ENCODE results near the gene CORO7.

Gene CORO7

DNA sequence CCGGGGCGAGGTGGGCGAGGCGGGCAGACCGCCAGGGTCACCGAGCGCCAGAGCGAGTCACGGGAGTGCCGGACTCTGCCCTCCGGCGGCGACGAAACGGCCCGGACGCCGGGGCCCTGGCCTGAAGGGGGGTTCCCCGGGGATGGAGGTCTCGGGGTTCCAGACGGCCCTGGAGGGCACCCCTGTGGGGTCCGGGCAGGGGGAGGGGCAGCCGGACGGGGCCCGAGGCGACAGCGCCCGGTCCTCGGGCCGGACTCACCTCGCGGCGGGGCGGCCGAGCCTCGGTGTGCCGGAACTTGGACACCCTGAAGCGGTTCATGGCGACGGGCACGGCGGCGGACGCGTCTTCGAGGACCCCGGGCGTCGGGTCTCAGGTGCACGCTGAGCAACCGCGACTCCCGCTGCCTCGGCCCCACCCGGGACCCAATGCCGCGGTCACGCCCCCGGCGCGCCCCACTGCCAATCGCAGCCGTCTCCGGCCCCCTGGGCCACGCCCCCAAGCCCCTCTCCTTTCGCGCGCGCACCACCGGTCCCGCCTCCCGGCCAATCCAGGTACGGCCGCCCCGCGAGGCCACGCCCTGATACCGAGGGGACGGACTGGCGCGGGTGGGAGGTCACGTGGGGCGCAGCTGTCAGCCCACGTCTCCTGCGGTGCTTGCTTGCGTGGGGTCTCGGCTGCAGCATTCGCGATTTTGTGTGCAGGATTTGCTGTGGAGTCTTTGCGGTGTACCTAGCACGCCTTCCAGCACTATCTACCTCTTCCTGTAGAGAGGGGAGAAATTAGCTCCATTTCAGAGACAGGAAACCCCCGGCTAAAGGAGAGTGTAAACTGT is at the start of gene CORO7:
CORO7 (minus strand) TSS at position 397 of the 833 bp plus-strand sequence; CDS start at position 319, 78 bp downstream.
- peak; percentile 98 for DNase-seq (ENCODE audit: low read depth)

DNA sequence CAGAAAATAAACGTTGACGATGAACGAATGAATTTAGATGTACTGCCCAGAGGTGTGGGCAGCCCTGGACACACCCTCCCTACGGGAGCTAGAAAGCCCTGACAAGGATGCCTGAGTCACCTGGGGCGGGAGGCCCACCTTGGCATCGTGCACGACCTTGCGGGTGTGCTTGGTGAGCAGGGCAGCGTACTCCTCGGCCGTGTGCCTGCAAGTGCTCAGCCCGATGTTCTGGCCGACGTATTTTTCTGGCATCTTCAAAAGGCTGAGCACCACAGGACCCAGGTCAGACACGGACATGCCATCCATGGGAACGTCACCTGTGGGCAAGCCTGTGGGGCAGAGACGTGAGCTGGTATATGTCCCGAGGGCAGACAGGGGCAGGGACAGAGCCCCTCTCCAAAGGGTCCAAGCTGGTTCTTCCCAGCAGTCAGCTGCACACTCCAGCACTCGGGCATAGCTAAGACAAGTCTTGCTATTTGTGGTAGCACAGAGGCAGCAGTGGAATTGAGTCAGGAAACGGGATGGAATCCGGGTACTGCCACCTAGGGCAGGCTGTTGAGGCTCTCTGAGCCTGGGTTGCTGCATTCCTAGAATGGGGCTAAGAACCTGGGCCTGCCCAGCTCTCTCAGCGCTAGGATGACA is 47.2 kb upstream of the CORO7 start:
- no peak for DNase-seq (ENCODE audit: low read depth)

DNA sequence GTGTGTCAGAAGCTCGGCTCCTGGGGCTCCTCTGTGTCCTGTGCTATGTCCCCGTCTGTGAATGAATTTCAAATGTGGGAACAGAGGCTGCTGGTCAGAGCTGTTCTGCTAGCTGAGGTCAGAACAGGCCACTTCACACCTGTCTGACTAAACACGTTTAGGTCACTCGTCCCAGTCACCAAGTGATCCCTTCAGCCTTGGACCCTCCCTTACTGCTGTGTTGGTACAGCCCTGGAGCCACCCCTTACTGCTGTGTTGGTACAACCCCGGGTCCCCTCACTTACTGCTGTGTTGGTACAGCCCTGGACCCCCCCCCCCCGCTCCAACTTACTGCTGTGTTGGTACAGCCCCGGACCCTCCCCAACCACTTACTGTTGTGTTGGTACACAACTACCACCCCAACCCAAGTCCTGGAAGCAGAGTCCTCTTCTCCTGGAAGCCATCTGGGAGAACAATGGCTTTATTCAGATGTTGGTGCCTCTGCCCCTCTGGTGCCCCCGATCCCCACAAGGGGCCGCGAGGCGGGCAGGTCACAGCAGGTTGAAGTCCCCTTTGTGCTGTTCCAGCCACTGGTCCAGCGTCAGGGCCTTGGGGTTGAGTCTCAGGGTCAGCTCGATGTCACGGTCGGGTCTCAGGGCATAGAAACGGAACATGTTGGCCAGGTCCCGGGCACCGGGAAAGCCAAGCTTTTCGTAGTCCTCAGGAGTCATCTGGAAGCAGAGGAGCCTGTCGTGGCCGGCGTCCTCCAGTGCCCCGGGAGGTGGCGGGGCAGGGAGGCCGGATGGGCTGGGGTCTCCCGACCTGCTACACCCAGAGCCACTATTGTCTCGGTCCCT is 45.1 kb upstream of the CORO7 start:
- no peak for DNase-seq (ENCODE audit: low read depth)

DNA sequence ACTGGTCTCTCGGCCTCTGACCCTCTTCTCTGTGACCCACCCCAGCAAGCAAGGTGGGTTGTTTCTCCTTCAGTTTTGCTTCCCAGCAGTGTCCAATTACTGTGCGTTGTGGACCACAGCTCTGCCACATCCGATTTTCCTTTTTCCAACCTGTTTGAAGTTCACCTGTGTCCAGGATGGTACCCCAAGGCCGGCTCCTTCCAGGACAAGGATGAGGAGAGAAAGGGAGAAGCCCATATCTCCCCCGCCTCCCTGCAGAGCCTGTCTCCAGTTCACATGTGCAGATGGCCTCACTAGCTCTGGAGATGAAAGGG is 44.5 kb upstream of the CORO7 start:
- DNase-seq (ENCODE audit: low read depth): no peak

DNA sequence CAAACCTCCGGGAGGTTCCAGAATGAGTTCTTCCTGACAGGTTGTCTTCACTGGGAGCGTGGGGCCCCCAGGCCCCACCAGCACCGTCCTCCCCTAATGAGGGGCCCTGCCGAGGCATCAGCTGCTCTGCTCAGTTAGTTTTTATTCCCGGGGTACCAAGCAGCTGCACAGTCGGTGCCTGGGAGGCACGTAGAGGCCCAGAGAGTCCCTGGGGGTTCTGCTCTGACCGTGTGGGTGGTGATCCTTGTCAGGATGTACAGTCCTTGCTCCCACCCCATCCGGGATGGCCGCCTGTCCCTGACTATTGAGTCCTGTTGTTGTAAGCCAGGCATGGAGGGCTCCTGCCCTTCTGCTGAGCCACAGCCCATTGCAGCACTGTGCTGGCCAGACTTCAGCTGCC is 39.6 kb upstream of the CORO7 start:
- DNase-seq (ENCODE audit: low read depth): no peak

DNA sequence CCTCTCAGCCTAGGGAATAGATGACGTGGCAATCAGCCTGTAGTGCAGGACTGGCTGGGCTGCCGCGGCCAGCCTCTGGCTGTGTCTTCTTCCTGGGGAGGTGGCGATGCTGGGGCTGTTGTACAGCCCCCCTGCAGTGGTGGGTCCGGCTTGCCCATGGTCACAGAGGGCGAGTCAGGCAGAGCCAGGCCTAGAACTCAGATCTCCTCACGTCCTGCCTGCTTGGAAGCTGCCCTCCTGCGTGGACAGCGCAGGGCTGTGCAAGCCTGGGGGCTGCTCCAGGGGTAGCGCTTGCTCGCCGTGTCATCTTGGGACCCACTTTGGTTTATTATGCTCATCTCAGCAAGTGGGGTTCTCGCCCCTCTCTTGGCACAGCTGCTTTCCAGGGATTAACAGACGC is 38.7 kb upstream of the CORO7 start:
- DNase-seq (ENCODE audit: low read depth): no peak

DNA sequence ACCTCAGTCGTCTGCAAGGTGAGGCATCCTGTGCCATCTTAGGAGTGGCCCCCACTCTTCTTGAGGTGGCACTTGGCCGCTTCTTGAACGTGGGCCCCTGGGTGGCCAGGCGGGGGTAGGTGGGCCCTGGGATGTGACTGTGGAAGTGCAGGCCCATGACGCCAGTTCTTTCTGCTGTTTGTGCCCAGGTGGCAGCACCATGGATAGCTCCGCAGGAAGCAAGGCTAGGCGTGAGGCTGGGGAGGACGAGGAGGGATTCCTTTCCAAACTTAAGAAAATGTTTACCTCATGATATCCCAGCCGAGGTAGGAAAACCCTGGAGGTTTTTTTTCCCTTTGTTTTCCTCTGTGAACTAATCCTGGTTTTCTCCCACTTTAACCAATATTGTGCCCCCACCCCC is 38.2 kb upstream of the CORO7 start:
- no peak for DNase-seq (ENCODE audit: low read depth)

DNA sequence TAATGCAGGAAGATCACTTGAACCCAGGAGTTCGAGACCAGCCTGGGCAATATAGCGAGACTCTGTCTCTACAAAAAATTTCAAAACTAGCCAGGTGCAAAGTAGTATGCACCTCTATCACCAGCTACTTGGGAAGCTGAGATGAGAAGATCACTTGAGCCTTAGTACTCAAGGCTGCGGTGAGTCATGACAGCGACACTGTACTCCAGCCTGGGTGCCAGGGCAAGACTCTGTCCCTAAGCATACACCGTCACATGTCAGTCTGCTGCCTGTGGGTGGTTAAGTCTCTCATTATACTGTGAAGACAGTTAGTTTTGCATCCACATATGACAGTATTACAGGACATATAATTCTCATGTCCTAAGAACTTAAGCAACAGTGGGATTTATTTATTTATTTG is 36.3 kb upstream of the CORO7 start:
- no peak for DNase-seq (ENCODE audit: low read depth)

DNA sequence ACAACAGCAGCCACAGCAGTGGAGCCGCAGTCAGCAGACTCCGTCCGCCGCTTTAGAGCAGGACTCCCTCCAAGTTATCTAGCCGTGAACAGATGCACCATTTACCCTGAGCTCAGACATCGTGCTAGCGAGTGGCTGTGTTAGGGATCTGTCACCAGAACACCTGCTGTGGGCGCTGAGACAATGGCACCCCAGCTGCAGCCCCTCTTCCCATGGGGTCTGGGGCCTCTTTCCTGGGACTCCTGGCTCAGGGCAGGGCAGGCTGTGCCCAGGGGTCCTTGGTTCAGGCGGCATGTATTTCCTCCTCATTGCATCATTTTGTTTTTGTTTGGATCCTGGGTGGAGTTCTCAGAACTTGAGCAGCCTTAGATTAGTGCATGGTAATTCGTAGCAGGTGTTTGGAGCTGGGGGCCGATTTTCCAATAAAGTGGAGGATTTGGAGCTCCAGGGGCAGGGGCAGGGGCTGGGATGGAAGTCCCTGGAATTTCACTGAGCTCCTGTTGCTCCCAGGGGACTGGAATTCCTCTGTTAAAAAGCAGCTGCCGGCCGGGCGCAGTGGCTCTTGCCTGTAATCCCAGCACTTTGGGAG is 34.6 kb upstream of the CORO7 start:
- DNase-seq (ENCODE audit: low read depth): no peak

DNA sequence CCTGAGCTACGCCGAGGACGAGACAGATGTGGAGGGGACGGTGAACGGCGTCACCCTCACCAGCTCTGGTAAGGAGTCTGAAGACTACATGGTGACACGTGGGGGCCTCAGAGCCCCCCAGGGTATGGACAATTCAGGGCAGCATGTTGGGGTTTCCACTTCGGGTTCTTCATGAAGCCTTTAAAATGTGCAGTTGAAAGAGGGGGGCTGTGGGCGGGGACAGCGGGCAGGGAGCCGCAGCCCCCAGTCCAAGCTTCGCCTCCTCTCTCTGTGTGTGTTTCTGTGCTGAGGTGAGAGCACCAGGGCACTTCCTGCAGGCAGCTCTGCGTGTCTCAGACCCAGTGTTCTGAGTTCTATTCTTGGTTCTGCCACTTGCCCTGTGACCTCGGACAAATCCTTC is 34.0 kb upstream of the CORO7 start:
- DNase-seq (ENCODE audit: low read depth): no peak

DNA sequence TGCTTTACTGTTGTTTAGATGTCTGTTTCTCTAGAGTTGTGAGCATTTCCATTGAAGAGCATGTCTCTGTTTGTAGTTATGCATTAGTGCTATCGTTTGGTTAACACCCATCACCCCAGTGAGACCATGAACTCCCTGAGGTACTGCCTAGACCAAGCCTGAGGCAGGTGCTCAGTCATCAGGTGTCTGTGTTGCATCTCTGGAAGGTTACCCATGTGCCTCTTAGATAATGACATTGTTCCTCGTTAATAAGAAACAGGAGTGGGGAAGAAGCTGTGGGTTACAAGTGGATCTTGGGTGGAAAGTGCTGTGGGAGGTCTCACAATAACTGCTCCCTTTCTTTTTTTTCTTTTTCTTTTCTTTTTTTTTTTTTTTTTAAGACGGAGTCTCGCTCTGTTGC is 27.6 kb upstream of the CORO7 start:
- no peak for DNase-seq (ENCODE audit: low read depth)

DNA sequence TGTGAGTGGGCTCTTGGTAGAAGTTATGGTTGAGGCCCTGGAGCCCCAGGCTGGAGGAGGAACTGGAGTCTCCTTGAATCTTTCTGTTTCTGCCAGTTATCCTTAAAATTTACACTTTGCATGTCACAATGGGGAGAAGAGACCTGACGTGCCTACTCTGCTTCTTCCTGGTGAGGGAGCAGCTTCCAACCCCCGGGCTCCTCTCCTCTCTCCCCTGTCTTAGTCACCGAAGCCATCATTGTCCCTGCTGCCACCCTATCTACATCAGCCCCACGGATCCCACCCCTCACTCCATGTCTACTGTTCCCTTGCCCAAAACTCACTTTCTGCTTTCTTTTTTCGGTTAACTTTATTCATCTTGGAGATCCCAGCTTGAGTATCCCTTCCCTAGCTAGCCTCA is 26.9 kb upstream of the CORO7 start:
- DNase-seq (ENCODE audit: low read depth): no peak

DNA sequence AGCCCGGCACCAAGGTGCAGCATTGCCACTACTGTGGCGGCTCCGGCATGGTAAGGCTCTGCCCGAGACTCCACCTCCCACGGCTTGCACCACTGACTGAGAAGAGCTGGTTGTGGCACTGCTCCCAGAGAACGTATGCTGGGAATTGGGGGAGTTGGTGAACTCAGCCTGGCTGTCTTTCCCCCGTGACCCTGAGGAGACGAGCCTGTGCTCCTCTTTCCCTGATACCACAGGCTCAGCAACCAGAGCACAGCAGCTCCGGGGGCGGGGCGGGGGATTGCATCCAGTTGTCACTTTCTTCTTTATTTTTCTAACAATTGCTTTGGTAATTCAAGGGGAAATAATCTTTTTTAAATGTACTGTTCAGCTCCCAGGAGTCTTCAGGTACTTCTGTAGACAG is 26.0 kb upstream of the CORO7 start:
- no peak for DNase-seq (ENCODE audit: low read depth)

DNA sequence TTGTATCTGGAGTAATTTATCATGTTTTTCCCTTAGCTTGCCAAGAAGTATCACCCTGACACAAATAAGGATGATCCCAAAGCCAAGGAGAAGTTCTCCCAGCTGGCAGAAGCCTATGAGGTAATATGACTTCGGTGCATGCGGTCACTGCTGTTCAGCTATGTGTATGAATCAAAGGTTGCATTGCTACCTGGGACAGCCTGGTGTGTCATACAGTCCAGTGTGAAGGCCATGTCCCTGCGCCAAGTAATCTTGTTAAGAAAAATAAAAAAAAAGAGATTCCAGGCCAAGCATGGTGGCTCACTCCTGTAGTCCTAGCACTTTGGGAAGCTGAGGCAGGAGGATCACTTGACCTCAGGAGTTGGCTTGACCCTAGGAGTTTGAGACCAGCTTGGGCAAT is 21.0 kb upstream of the CORO7 start:
- DNase-seq (ENCODE audit: low read depth): no peak

DNA sequence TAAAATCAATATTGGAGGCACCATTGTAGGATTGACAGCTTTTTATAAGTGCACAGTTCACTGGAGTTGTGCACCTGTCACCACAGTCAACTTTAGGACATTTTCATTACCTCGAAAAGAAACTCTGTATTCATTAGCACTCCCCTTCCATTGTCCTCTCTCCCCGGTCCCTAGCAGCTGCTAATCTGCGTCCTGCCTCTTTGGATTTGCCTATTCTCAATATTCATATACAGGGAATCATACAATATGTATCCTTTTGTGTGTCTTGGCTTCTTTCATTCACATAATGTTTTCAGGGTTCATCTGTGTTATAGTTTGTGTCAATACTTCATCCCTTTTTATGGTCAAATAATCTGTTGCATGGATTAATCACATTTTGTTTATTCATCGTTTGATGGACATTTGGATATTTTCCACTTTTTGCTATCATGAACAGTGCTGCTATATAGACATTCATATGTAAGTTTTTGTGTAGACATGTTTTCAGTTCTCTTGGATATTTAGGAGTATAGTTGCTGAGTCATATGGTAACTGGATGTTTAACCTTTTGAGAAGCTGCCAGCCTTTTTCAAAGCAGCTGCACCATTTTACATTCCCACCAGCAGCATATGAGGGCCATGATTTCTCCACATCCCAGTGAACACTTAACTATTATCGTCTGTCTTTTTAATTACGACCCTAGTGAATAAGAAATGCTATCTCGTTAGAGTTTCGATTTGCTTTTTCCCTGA is 19.1 kb upstream of the CORO7 start:
- DNase-seq (ENCODE audit: low read depth): no peak

DNA sequence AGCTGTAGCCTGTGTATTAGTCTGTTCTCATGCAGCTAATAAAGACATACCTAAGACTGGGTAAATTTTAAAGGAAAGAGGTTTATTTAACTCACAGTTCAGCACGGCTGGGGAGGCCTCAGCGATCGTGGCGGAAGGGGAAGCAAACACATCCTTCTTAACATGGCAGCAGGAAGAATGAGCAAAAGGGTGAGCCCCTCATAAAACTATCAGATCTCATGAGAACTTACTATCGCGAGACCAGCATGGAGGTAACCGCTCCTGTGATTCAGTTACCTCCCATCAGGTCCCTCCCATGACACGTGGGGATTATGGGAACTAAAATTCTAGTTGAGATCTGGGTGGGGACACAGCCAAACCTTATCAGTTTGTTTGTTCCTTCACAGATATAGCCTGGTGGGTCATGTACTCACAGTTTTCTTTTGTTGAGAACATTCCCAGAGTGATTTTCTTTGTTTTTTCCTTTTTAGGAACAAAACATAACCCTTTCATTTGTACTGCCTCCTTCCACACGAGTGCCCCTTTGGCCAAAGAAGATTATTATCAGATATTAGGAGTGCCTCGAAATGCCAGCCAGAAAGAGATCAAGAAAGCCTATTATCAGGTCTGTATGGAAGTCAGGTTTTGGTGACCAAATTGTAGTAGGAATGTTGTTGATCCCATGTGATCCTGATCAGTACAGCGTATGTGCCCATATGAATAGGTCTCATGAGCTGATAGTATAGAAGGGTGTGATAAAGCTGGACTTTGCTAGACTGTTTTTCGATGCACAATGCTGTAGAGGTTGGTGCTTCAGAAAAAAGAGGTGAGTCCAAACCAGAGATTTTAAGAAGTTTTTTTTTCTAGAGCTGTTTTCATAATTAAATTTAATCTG is 17.8 kb upstream of the CORO7 start:
- no peak for DNase-seq (ENCODE audit: low read depth)

DNA sequence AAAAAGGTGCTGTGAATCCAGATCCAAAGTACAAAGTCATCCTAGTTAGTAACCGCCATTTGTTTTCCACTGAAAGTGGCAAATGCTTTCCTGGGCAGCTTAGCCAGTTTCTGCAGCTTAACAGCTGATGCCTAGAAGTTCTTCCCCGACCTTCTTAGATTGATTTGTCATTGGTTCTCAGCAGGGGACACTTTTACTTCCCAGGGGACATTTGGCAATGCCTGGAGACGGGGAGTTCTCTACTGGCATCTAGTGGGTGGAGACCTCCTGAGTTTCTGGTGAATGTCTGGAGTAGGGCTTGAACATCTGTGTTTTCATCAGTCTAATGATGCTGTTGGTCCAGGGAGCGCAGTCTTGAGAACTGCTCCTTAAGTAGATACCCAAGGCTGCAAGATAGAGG is 16.8 kb upstream of the CORO7 start:
- no peak for DNase-seq (ENCODE audit: low read depth)

DNA sequence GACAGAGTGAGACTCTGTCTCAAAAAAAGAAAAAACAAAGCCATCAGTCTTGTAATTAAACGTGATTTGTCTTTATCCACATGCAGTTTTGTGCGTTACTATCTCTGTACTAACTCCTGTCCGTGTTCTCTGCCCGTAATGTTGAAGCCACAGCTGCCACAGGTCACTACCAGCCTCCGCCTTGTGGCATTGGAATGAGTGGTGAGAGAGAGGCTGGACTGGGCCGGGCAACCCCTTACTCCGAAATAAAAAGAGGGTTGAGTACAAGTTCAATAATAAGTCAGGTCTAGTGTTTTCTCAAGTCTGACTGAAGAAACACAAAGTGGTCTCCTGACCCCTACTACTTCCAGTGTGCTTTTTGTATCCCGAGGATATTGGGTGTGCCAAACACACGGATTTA is 14.6 kb upstream of the CORO7 start:
- DNase-seq (ENCODE audit: low read depth): no peak

DNA sequence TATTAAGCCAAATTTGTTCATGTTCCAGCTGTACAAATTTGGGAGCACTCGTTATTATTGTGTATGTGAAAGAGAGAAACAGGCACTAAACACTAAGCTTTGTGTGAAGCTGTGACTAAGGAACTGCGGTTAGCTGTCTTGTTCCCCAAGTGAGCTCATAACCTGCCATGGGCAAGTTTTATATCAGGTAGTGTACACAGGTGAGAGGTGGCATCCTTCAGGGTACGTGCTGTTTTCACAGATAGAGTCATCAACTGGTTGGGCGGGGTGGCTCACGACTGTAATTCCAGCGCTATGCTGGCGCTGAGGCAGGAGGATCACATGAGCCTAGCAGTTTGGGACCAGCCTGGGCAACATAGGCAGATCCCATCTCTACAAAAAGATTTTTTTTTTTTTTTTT is 12.1 kb upstream of the CORO7 start:
- no peak for DNase-seq (ENCODE audit: low read depth)

DNA sequence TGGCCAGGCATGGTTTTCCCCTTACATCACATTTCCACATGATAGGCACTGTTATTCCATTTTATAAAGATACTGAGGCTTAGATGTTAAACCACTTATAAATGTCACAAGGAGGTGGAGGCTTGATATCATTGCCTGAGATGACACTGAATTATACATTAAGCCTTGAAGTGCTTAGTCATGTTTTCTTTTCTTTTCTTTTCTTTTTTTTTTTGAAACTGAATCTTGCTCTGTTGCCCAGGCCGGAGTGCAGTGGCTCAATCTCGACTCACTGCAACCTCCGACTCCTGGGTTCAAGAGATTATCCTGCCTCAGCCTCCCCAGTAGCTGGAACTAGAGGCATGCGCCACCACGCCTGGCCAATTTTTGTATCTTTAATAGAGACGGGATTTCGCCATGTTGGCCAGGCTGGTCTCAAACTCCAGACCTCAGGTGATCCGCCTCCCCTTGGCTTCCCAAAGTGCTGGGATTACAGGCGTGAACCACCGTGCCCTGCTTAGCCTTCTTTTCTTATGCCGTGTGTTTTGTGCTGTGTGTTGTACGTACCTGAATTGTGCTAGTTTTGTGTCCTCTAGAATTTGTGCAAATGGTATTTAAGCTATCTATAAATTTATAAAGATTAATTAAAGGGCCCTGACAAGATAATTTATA is 10.5 kb upstream of the CORO7 start:
- DNase-seq (ENCODE audit: low read depth): no peak
